K562 (cell line): ENCODE measurements around the gene NDUFA5. TPM values are rescaled to one million over a fixed set of nuclear protein-coding genes. Genes with fewer than 3 reads are reported as not detected.

Experiments used
- CEBPB ChIP-seq: fragments of 450-650 bp; IDR thresholded peaks from 2 replicates; pipeline ENCODE4 v1.6.1; 2016; ENCODE audit warnings: missing genetic modification characterization, missing compliant biosample characterization
- CREBBP ChIP-seq: IDR thresholded peaks from one replicate; pipeline ENCODE4 v1.6.1; 2012; ENCODE audit warnings: low read depth, mild to moderate bottlenecking, control low read depth, inconsistent platforms, low read length
- DMBX1 ChIP-seq: fragments of 250-450 bp; sonication (Bioruptor Pico); IDR thresholded peaks from 2 replicates; pipeline ENCODE4 v1.8.0; 2022; ENCODE audit warnings: inconsistent platforms, mild to moderate bottlenecking, moderate library complexity, borderline replicate concordance
- GABPA ChIP-seq: fragments of 200-800 bp; sonication (Bioruptor generic); conservative IDR thresholded peaks from 2 replicates; pipeline ENCODE4 v1.6.1; 2016; ENCODE audit warnings: low read depth, missing genetic modification characterization, missing compliant biosample characterization
- L3MBTL2 ChIP-seq: fragments of 450-650 bp; IDR thresholded peaks from 2 replicates; pipeline ENCODE4 v1.6.1; 2016; ENCODE audit warnings: mild to moderate bottlenecking, moderate library complexity
- LEF1 ChIP-seq: fragments of 450-650 bp; IDR thresholded peaks from 2 replicates; pipeline ENCODE4 v1.6.1; 2016; ENCODE audit warnings: mild to moderate bottlenecking
- NCOA1 ChIP-seq: fragments of 450-650 bp; IDR thresholded peaks from 2 replicates; pipeline ENCODE4 v1.6.1; 2016; ENCODE audit warnings: low read depth
- POLR2G ChIP-seq: fragments of 200-400 bp; formaldehyde crosslinking; IDR thresholded peaks from 2 replicates; pipeline ENCODE4 v1.6.1; 2017; ENCODE audit warnings: low read depth, mild to moderate bottlenecking, antibody characterized with exemption, low read length, moderate library complexity
- SMAD3 ChIP-seq: fragments of 450-650 bp; formaldehyde crosslinking; conservative IDR thresholded peaks from 2 replicates; pipeline ENCODE4 v1.4.0; 2020; ENCODE audit warnings: mild to moderate bottlenecking
- ZBTB40 ChIP-seq, 2 experiments: fragments of 450-650 bp in 1 of 2; sonication (generic) in 1 of 2; formaldehyde crosslinking in 1 of 2; IDR thresholded peaks; 2 replicates each; pipeline versions ENCODE4 v1.7.1 to v1.9.0; 2016 to 2022; ENCODE audit warnings: inconsistent platforms in 1 of 2, mild to moderate bottlenecking in 1 of 2, missing genetic modification reagents in 1 of 2
- ZNF232 ChIP-seq: sonication (generic); formaldehyde crosslinking; IDR thresholded peaks from 2 replicates; pipeline ENCODE4 v1.8.0; 2022; ENCODE audit warnings: mild to moderate bottlenecking, missing genetic modification reagents
- ZNF407 ChIP-seq: fragments of 450-650 bp; IDR thresholded peaks from 2 replicates; pipeline ENCODE4 v1.6.1; 2016; ENCODE audit warnings: low read depth
- polyA plus RNA-seq, 8 experiments: library from polyadenylated mRNA; depleted of rRNA in 4 of 8; stranded (reverse) in 5 of 8; unstranded in 3 of 8; fragments of >200 nt; fragmentation: Nextera tagmentation in 2 of 8; fragmentation: Illumina TruSeq in 1 of 8; extraction: Ambion mirVana in 2 of 8; extraction: Trizol in 1 of 8; gene quantifications; 2 replicates each; pipeline versions ENCODE4 v1.2.1 to v1.2.3, GENCODE V29; 2011 to 2014; ENCODE audit warnings: inconsistent platforms in 1 of 8, missing spikeins in 1 of 8
- total RNA-seq, 7 experiments: library from RNA; depleted of rRNA in 6 of 7; stranded (reverse); fragments of >200 nt in 6 of 7; fragmentation: Illumina TruSeq in 2 of 7; extraction: Trizol in 2 of 7; gene quantifications; 2 replicates each; pipeline versions ENCODE4 v1.2.1 to v1.2.3, GENCODE V29; 2011 to 2021; ENCODE audit warnings: low replicate concordance in 1 of 7

Gene NDUFA5
- total and polyA plus RNA-seq, 9 of the 15 experiments (the other 6 are each of a cell fraction or from before 2014, with no cell fraction given): 155 to 677 (median 269) TPM

- TF ChIP-seq ZNF407 (peak; percentile 40; the same call in 1 of the 2 replicates), CREBBP (no peak), ZNF232 (CRISPR knock-in tag) (no peak), CEBPB (tag) (peak; percentile 83), L3MBTL2 (peak; percentile 86), SMAD3 (peak; percentile 69; the same call in 1 of the 2 replicates), POLR2G (no peak), NCOA1 (no peak), GABPA (tag) (peak; percentile 76), LEF1 (peak; percentile 71), ZBTB40 (IDR thresholded peaks at IDR 0.05) (peak; percentile 60), ZBTB40 (CRISPR knock-in tag; IDR thresholded peaks at IDR 0.05) (no peak), DMBX1 (0 out of 2 replicates have a peak, but pooled peaks have one; percentile 12)
Measured at GRCh38 chr7:123498601-123499000, 59.0 kb downstream of the NDUFA5 start (continued).
